Fibroblast of mammary gland (primary cell): ENCODE measurements around the gene ADPRHL1.
"Not testable (repeated sequence)": the region's sequence is repeated elsewhere in the genome, so short reads cannot be mapped to it uniquely, and the experiment has no call there.

Experiments used
- DNase-seq: peaks from one replicate; pipeline ENCODE4 v3.0.0-alpha.2; 2010; ENCODE audit warnings: low read depth
- H3K4me3 ChIP-seq: 2 replicates; pipeline ENCODE4 v1.5.1; 2011; ENCODE audit warnings: low read depth, mild to moderate bottlenecking, low read length, moderate library complexity; ENCODE audit not compliant: control insufficient read depth
- TF ChIP-seq, protein P1 (sequence below): conservative IDR thresholded peaks from 2 replicates; pipeline ENCODE4 v1.5.1; 2011; ENCODE audit warnings: low read depth, low read length, inconsistent platforms; ENCODE audit not compliant: control insufficient read depth, insufficient read depth

The ADPRHL1 gene

DNA sequence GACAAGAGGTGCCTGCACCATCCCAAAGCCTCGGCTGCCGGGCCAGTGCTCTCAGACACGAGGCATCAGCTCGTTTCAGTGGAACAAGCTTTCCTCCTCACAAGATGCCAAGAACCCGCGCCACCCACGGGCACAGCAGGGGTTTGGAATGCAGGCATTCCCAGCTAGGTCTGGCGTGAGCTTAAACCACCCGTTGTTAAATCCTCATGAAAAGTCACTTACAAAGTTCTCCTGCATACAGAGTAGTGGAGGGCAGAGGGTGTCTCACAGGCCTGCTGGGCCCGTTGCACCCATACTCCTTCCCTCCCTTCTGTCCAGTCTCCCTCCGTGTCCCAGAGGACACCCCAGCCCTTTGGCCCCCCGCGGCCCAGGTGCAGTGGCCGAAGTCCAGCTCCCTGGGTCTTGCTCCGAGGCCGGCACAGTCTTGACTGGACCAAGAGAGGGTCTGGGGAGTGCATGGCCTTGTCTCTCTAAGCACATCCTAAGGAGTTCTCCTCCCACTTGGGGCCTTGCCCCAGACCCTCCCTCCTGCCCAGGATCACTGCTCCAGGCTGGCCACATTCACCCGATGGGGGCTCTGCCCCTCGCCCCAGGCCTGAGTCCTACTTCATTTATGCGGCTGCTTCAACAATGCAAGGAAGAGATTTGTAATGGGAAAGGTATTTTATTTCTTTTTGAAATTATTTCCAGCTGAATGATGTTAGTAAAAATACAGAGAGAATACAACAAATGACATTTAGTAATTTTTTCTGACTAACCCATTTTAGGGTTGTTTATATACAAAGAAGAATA is 54.1 kb downstream of the ADPRHL1 start:
- DNase-seq: no peak
- no peak overlapping the region for H3K4me3 ChIP-seq
- TF ChIP-seq, protein P1, sequence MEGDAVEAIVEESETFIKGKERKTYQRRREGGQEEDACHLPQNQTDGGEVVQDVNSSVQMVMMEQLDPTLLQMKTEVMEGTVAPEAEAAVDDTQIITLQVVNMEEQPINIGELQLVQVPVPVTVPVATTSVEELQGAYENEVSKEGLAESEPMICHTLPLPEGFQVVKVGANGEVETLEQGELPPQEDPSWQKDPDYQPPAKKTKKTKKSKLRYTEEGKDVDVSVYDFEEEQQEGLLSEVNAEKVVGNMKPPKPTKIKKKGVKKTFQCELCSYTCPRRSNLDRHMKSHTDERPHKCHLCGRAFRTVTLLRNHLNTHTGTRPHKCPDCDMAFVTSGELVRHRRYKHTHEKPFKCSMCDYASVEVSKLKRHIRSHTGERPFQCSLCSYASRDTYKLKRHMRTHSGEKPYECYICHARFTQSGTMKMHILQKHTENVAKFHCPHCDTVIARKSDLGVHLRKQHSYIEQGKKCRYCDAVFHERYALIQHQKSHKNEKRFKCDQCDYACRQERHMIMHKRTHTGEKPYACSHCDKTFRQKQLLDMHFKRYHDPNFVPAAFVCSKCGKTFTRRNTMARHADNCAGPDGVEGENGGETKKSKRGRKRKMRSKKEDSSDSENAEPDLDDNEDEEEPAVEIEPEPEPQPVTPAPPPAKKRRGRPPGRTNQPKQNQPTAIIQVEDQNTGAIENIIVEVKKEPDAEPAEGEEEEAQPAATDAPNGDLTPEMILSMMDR: no peak

DNA sequence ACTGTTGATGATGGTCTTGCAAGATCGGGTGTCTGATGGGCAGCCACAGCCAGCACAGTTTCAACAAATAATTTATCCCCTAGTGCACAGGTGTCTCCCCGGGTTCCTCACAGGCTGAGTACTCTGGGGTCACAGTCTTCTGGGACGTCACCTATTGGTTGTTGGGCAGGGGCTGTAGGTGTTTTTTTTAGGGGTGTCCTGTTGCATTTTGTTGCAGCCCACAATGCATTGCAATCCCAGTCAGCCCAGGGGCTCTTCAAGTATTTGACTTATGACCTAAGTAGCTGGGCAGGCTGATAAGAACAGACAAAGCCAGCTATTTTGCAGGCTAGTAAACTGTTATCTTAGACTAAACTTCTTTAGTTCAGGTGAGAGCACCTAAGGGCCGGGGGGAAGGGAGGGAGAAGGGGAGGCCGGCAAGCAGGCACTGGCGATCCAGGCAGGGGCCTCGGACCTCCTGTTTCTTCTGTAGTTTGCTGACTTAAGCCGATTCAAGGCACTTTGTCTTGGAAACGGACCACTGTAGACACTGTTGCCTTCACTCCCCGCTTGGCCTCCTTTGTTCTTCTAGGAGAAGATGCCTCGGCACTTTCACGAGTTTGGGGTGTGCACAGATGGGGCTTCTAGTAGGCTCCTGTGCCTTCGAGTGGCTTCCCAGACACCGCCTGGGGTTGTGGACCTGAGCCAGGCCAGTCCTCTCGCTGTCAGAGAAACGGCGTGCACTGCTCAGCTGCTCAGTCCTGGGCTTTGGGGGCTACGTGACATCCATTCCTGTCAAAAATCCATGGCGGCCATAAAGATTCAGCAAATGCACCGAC is 55.5 kb downstream of the ADPRHL1 start:
- TF ChIP-seq, protein P1: no peak
- H3K4me3 ChIP-seq: no peak overlapping the region
- no peak for DNase-seq

DNA sequence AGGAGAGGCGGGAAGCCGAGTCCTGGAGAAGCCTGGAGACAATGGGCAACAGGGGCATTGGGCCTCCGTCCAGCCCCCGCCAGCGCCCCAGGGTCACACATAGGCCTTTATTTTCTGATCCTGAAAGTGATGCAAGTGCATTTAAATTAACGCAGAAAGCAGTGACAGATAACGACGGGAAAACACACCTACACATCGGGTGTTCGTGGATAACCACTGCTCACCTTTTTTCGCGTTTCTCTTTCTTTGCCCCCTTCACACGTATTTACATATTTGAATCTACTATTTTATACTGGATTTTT is 59.0 kb downstream of the ADPRHL1 start:
- TF ChIP-seq, protein P1: no peak
- DNase-seq: no peak
- no peak overlapping the region for H3K4me3 ChIP-seq

DNA sequence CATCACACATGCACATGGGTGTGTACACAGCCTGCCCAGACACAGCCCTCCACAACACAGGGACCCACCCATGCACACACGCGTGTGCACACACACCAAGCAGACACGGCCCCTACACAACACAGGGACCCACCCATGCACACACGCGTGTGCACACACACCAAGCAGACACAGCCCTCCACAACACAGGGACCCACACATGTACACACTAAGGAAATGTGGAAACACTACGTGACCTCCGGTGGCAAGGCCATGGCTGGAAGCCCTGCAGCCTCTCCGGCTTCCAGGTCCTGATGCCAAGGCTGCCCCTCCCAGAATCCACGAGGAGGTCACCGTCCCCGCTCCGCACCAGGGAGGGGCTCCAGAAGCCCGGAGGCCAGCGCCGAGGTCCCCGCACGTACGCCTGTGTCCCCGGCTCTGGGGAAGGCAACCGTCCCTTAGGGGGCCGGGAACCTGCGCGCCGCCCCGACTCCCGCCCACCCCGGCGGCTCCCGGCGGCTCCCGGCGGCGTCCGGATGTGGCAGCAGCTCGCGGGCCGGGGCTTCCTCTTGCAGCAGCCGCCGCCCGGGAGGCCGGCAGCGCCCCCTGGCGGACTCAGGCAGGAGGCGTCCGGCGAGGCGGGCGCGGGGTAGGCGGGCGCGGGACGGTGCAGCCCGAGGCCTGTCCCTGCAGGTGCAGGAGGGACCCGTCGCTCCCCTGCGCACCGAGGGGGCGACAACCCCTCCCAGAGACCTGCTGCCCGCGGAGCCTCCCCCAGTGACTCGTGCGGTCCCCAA is 59.5 kb downstream of the ADPRHL1 start:
- peak overlapping the region; percentile 78 for H3K4me3 ChIP-seq
- TF ChIP-seq, protein P1: peak; percentile 27
- peak; percentile 55 for DNase-seq

DNA sequence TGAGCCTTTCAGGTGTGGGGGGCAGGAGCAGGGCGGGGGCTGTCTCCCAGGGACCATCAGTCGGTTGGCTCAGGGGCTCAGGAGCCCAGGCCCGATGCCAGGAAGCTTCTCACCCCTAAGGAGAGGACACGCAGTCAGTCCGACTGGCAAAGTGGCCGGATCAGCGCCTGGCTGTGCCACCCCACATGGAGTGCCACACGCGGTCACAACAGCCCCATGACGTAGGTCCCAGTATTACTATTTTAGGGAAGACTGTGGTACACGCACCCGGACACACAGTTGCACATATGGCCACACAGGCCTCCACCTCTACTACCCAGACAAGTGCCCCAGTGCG is 60.1 kb downstream of the ADPRHL1 start:
- peak overlapping the region; percentile 78 for H3K4me3 ChIP-seq
- no peak for DNase-seq
- TF ChIP-seq, protein P1: no peak

DNA sequence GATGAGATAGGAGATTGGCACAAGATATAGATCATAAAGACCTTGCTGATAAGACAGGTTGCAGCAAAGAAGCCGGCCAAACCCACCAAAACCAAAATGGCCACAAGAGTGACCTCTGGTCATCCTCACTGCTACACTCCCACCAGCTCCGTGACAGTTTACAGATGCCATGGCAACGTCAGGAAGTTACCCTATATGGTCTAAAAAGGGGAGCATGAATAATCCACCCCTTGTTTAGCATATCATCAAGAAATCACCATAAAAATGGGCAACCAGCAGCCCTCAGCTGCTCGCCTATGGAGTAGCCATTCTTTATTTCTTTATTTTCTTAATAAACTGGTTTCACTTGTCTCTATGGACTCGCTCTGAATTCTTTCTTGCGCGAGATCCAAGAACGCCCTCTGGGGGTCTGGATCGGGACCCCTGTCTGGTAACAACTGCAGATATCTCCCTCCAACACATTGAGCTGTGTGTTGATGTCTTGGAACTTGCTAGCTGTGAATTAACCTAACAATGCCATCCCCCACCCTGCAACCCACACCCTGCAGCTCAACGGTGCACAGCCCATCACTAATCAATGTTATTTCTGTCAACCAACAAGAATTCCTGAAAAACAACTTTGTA is 62.3 kb downstream of the ADPRHL1 start:
- no peak overlapping the region for H3K4me3 ChIP-seq
- DNase-seq: no peak
- TF ChIP-seq, protein P1: no peak

DNA sequence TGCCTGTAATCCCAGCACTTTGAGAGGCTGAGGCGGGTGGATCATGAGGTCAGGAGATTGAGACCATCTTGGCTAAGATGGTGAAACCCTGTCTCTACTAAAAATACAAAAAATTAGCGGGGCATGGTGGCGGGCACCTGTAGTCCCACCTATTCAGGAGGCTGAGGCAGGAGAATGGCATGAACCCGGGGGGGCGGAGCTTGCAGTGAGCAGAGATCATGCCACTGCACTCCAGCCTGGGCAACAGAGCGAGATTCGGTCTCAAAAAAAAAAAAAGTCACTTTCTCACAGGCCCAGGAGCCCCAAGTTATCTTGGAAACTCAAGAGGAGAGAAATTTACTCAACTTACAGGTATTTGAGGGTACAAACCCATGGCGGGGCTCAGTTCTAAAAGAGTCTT is 63.7 kb downstream of the ADPRHL1 start:
- not testable (repeated sequence) for H3K4me3 ChIP-seq, DNase-seq
